OCI-LY1 (cell line): Measurements from ENCODE around the gene PKDCC.

ENCODE experiments used
- CTCF ChIP-seq: fragments of 200-600 bp; sonication (generic), shearing (Covaris generic); IDR thresholded peaks from 2 replicates; pipeline ENCODE4 v1.5.1; 2017; ENCODE audit warnings: mild to moderate bottlenecking, antibody characterized with exemption, low read length, moderate library complexity, mixed read lengths
- EZH2 ChIP-seq: fragments of 200-600 bp; sonication (generic), shearing (Covaris generic); IDR thresholded peaks from 2 replicates; pipeline ENCODE4 v1.8.0; 2017; ENCODE audit warnings: borderline replicate concordance, mixed run types, mild to moderate bottlenecking, antibody characterized with exemption, low read length, moderate library complexity, mixed read lengths

- TF ChIP-seq CTCF (no peak), EZH2 (no peak)
Measured at GRCh38 chr2:42104621-42105020, 56.8 kb downstream of the PKDCC start.
